Measurements from ENCODE around the gene RAB7A. TPM values are rescaled to one million over a fixed set of nuclear protein-coding genes. Genes with fewer than 3 reads are reported as not detected.
A peak's percentile ranks its signal among the peaks of the same experiment; 100 is the strongest.

RAB7A gene
- total and polyA plus RNA-seq, 8 donors = 33.6 to 166 (median 103) TPM

DNA sequence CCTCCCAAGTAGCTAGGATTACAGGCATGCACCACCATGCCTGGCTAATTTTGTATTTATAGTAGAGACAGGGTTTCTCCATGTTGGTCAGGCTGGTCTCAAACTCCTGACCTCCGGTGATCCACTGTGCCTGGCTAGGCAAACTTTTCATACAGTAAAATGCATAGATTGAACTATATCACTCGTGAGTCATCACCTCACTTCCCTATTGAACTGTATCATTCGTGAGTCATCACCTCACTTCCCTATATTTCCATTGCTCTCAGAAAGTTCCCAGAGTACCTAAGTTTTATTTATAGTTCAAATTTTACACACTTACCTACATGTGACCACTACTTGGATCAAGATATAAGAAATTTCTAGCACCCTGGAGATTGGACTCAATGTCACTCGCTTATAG, 79.8 kb downstream of the RAB7A start:
- WGBS, 5 donors = 59 to 81% (median 72%) methylated on average over 4 of the region's 4 CpGs
- H3K4me3 ChIP-seq = no peak overlapping the region
- H3K27ac ChIP-seq = peak overlapping the region in 3 of 5 donors; percentile 15 to 77 (median 49)
- no peaks in the 10 kb centered on the region for H3K9me3 ChIP-seq
- intact Hi-C loops (cut with DNase I; ENCODE audit: low total_unique reads) = no loop called here
- no peak for DNase-seq
- no peaks in the 10 kb centered on the region for H3K27me3 ChIP-seq
- TF ChIP-seq POLR2AphosphoS5 (IDR thresholded peaks at IDR 0.05) (peak in 1 of 3 donors; percentile 24), POLR2A (IDR thresholded peaks at IDR 0.05) (no peak)
- TF ChIP-seq, protein P1, sequence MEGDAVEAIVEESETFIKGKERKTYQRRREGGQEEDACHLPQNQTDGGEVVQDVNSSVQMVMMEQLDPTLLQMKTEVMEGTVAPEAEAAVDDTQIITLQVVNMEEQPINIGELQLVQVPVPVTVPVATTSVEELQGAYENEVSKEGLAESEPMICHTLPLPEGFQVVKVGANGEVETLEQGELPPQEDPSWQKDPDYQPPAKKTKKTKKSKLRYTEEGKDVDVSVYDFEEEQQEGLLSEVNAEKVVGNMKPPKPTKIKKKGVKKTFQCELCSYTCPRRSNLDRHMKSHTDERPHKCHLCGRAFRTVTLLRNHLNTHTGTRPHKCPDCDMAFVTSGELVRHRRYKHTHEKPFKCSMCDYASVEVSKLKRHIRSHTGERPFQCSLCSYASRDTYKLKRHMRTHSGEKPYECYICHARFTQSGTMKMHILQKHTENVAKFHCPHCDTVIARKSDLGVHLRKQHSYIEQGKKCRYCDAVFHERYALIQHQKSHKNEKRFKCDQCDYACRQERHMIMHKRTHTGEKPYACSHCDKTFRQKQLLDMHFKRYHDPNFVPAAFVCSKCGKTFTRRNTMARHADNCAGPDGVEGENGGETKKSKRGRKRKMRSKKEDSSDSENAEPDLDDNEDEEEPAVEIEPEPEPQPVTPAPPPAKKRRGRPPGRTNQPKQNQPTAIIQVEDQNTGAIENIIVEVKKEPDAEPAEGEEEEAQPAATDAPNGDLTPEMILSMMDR (IDR thresholded peaks at IDR 0.05) = no peak
- H3K4me1 ChIP-seq = peaks cover 8 to 79% (median 35%) of the 10 kb centered on the region in 4 donors
- H3K36me3 ChIP-seq = peaks cover 21 to 59% (median 48%) of the 10 kb centered on the region in 4 donors

DNA sequence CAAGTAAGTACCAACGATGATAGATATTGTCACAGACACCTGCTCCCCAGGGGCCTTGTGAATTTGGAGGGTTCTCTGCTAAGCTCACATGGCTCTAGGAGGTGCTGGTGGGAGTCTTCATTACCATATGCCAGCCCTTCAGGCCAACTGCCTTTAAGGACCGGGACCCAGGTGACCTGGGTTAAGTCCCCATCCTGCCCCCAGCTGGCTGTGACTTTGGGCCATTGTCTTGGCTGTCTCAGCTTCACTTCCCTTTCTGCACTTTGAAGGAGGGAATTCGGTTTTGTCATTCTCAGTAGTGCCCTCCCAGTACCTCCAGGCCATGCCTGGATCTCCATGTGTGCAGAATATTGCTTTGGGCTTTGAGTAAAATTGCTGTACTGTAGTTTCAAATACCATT, 80.6 kb downstream of the RAB7A start:
- Histone ChIP-seq H3K27ac (peak overlapping the region in 2 of 5 donors; percentile 49 to 57), H3K36me3 (peaks cover 28 to 64% (median 54%) of the 10 kb centered on the region in 4 donors)

DNA sequence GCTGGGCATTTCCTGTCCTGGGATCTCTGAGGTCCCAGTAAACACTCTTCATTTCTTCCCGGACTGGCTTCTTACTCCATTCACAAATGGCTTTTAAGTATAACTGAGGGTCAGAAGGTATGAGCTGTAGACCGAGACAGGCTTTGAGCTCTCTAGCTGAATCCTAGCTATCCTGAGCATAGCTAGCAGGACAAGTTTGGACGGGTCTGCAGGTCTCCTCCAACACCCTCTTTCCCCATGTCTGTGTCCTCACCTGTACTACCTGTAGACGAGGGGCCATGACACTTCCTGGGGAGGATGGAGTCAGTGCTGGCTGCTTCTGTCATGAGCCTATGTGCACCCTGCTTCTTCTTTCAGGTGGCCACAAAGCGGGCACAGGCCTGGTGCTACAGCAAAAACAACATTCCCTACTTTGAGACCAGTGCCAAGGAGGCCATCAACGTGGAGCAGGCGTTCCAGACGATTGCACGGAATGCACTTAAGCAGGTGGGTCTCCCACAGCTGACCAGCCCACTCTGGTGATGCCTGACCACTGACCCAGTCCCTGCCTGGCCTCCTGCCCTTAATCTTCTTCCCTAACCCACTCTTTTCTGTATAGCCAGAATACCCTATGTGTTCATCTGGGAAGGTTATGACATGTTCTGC, 81.3 kb downstream of the RAB7A start:
- H3K4me1 ChIP-seq = peaks cover 8 to 66% (median 30%) of the 10 kb centered on the region in 4 donors
- WGBS, 5 donors = 89 to 96% (median 93%) methylated on average over 9 of the region's 9 CpGs
- intact Hi-C loops (cut with DNase I; ENCODE audit: low total_unique reads) = no loop called here

More for the DNA sequence above, 80.6 kb downstream of the RAB7A start:
- DNase-seq = no peak
- H3K4me1 ChIP-seq = peaks cover 8 to 71% (median 33%) of the 10 kb centered on the region in 4 donors
- WGBS, 5 donors = 52 to 87% (median 76%) methylated on average over 3 of the region's 3 CpGs
- H3K9me3 ChIP-seq = no peaks in the 10 kb centered on the region
- TF ChIP-seq, protein P1 (IDR thresholded peaks at IDR 0.05) = no peak
- TF ChIP-seq POLR2A (IDR thresholded peaks at IDR 0.05) = no peak
- no peak for TF ChIP-seq EP300 (IDR thresholded peaks at IDR 0.05)
- no peak for TF ChIP-seq POLR2AphosphoS5 (IDR thresholded peaks at IDR 0.05)
- intact Hi-C loops (cut with DNase I; ENCODE audit: low total_unique reads) = no loop called here
- no peak overlapping the region for H3K4me3 ChIP-seq
- H3K27me3 ChIP-seq = no peaks in the 10 kb centered on the region

DNA sequence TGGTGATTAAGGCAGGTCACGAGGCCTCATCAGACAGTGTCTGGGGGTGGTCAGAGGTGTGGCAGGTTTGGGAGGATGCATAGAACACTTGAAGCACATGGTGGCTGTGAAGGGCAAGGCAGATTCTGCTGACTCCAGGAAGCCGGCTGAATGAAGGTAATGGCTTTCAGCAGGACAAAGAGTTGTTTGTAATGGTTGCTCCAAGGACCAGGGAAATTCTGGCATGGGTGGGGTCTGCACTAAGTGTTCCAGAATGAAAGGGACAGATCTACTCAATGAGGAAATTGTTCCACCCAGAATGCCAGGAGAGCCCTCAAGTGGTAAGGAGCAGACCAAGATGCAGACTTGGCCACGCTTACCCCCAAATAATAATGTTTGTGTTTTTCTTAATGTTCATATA, 82.7 kb downstream of the RAB7A start:
- TF ChIP-seq POLR2A (IDR thresholded peaks at IDR 0.05) = no peak
- TF ChIP-seq POLR2AphosphoS5 (IDR thresholded peaks at IDR 0.05) = no peak
- TF ChIP-seq EP300 (IDR thresholded peaks at IDR 0.05) = no peak
- TF ChIP-seq, protein P1 (IDR thresholded peaks at IDR 0.05) = no peak
- intact Hi-C loops (cut with DNase I; ENCODE audit: low total_unique reads) = no loop called here
- Histone ChIP-seq H3K9me3 (no peaks in the 10 kb centered on the region), H3K4me3 (no peak overlapping the region), H3K36me3 (peaks cover 33 to 85% (median 75%) of the 10 kb centered on the region in 4 donors), H3K27ac (peak overlapping the region in 3 of 5 donors; percentile 33 to 69 (median 36)), H3K27me3 (no peaks in the 10 kb centered on the region), H3K4me1 (peaks cover 8 to 52% (median 25%) of the 10 kb centered on the region in 4 donors)
- 74 to 86% (median 82%) methylated on average over 3 of the region's 3 CpGs for WGBS, 5 donors
- no peak for DNase-seq

More for the DNA sequence above, 81.3 kb downstream of the RAB7A start:
- H3K36me3 ChIP-seq = peaks cover 28 to 71% (median 61%) of the 10 kb centered on the region in 4 donors
- no peak overlapping the region for H3K4me3 ChIP-seq
- no peaks in the 10 kb centered on the region for H3K9me3 ChIP-seq
- TF ChIP-seq, protein P1 (IDR thresholded peaks at IDR 0.05) = no peak
- TF ChIP-seq POLR2AphosphoS5 (IDR thresholded peaks at IDR 0.05) = no peak
- TF ChIP-seq POLR2A (IDR thresholded peaks at IDR 0.05) = no peak
- no peak for TF ChIP-seq EP300 (IDR thresholded peaks at IDR 0.05)
- H3K27ac ChIP-seq = no peak overlapping the region
- DNase-seq = no peak
- H3K27me3 ChIP-seq = no peaks in the 10 kb centered on the region

All from stomach (tissue), 9 donors.